ENCODE results near the gene PTTG2.

Gene PTTG2

GRCh38 chr4:37989398-37990260 is 29.4 kb downstream of the PTTG2 start:
- H3K4me3 ChIP-seq (ENCODE audit: low read length) = no peak overlapping the region
- H3K27me3 ChIP-seq (ENCODE audit: insufficient read depth, low read length) = no peaks in the 10 kb centered on the region
- no peaks in the 10 kb centered on the region for H3K9me3 ChIP-seq (ENCODE audit: insufficient read depth, low read depth, low read length)
- peaks cover 57% of the 10 kb centered on the region for H3K4me1 ChIP-seq (ENCODE audit: insufficient read depth, low read length)
- WGBS = 92% methylated on average over 8 of the region's 8 CpGs
- peak overlapping the region; percentile 65 for H3K27ac ChIP-seq (ENCODE audit: low read depth, low read length)
- peak overlapping the region; percentile 43; the same call in 1 of the 2 replicates for H3K9ac ChIP-seq (ENCODE audit: low read depth, low read length)
- no peaks in the 10 kb centered on the region for H3K36me3 ChIP-seq (ENCODE audit: insufficient read depth, low read length)

DNA sequence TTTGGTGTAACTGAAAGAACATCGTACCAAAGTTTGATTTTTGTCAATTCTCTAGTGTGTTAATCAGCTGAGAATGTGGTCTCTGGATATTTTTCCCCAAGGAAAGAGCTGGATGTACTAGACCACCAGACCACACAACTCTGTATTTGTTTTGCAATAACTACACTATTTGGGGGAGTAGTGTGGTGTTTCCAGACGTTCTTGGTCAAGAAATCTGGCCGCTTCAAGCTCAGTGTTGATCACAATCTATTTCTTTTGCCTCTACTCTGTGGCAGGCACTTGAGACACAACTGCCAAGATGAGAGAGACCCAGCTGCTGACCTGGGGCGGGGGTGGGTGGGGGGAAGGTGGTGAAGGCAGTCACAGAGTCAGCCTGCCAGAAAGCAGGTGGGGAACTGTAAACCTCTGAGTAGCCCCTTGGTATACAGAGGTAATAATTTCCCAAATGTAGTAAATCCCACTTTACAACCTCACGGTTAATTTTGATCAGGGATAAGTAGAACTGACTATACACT is 30.6 kb downstream of the PTTG2 start:
- Histone ChIP-seq H3K4me3 (ENCODE audit: low read length) (no peak overlapping the region), H3K9ac (ENCODE audit: low read depth, low read length) (no peak overlapping the region), H3K4me1 (ENCODE audit: insufficient read depth, low read length) (peaks cover 66% of the 10 kb centered on the region), H3K27ac (ENCODE audit: low read depth, low read length) (no peak overlapping the region), H3K9me3 (ENCODE audit: insufficient read depth, low read depth, low read length) (no peaks in the 10 kb centered on the region), H3K36me3 (ENCODE audit: insufficient read depth, low read length) (no peaks in the 10 kb centered on the region), H3K27me3 (ENCODE audit: insufficient read depth, low read length) (no peaks in the 10 kb centered on the region)
- WGBS = 80% methylated on average over 4 of the region's 5 CpGs

DNA sequence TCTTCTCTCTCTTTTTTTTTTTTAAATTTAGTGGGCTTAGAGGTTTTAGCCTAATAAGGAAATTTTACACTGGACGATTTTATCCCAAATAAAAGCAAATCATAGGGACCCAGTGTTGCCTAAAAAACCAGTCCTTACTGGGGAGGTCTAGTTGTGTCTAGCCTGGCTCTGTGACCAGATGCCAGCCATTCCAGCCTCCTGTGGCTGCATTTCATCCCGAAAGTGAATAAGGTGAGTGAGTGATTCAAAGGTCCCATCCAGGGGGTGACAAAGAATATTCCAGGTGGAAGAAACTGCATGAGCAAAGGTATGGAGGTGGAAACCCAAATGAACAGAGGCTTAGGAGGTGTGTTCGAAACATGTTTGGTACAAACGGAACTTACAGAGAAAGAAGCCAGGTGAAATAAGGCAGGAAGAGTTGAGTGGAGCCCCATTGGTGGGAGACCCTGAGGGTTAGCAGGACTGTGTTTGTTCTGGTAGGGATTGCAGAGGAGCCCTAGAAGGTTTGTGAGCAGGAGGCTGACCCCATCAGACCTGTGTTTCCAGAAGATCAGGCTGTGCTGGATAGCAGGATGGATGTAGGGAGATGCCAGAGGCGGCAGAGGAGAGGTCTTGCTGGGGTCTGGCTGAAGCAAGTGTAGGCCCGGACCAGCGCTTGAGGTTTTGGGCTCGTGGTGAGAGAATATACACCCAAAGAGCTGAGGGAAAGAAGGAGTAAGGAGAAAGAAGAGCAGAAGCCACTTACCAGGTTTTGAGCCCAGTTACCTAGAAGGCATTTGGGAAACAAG is 31.6 kb downstream of the PTTG2 start:
- Histone ChIP-seq H3K4me1 (ENCODE audit: insufficient read depth, low read length) (peaks cover 66% of the 10 kb centered on the region), H3K4me3 (ENCODE audit: low read length) (no peak overlapping the region), H3K9ac (ENCODE audit: low read depth, low read length) (no peak overlapping the region), H3K27me3 (ENCODE audit: insufficient read depth, low read length) (no peaks in the 10 kb centered on the region), H3K9me3 (ENCODE audit: insufficient read depth, low read depth, low read length) (no peaks in the 10 kb centered on the region), H3K36me3 (ENCODE audit: insufficient read depth, low read length) (no peaks in the 10 kb centered on the region), H3K27ac (ENCODE audit: low read depth, low read length) (no peak overlapping the region)
- 94% methylated on average over 8 of the region's 8 CpGs for WGBS

GRCh38 chr4:37993806-37994205 is 33.6 kb downstream of the PTTG2 start:
- 88% methylated on average over 10 of the region's 10 CpGs for WGBS
- Histone ChIP-seq H3K4me3 (ENCODE audit: low read length) (no peak overlapping the region), H3K9me3 (ENCODE audit: insufficient read depth, low read depth, low read length) (no peaks in the 10 kb centered on the region), H3K27ac (ENCODE audit: low read depth, low read length) (no peak overlapping the region), H3K4me1 (ENCODE audit: insufficient read depth, low read length) (peaks cover 50% of the 10 kb centered on the region), H3K9ac (ENCODE audit: low read depth, low read length) (no peak overlapping the region), H3K36me3 (ENCODE audit: insufficient read depth, low read length) (no peaks in the 10 kb centered on the region), H3K27me3 (ENCODE audit: insufficient read depth, low read length) (no peaks in the 10 kb centered on the region)

DNA sequence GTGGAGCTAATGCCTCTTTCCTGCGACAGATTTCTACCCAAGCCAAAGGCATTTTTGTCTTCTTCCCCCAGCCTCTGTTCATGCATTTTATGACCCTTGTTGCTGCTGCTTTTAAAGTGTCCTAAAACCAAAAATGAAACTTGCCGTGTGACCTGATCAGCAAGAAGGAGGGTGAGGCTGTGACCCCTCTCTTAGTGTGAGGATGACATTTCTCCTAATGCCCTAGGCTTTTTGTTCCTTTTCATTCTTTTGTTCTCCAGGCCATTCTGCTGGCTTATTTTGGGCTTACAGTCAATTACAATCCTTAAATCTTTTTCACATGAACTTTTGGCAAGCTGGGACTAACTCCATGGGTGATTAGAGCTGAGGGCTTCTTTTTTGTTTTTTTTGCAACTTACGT is 34.4 kb downstream of the PTTG2 start:
- H3K27me3 ChIP-seq (ENCODE audit: insufficient read depth, low read length) = no peaks in the 10 kb centered on the region
- H3K4me3 ChIP-seq (ENCODE audit: low read length) = no peak overlapping the region
- 0 out of 2 replicates have a peak overlapping the region, but pooled peaks have one; percentile 17 for H3K9ac ChIP-seq (ENCODE audit: low read depth, low read length)
- no peaks in the 10 kb centered on the region for H3K36me3 ChIP-seq (ENCODE audit: insufficient read depth, low read length)
- no peaks in the 10 kb centered on the region for H3K9me3 ChIP-seq (ENCODE audit: insufficient read depth, low read depth, low read length)
- WGBS = 77% methylated on average over 2 of the region's 3 CpGs
- H3K4me1 ChIP-seq (ENCODE audit: insufficient read depth, low read length) = peaks cover 42% of the 10 kb centered on the region
- no peak overlapping the region for H3K27ac ChIP-seq (ENCODE audit: low read depth, low read length)

- no peak overlapping the region for H3K27ac ChIP-seq (ENCODE audit: low read depth, low read length)
- H3K36me3 ChIP-seq (ENCODE audit: insufficient read depth, low read length) = no peaks in the 10 kb centered on the region
- WGBS = 92% methylated on average over 5 of the region's 5 CpGs
These were observed 35.2 kb downstream of the PTTG2 start for GRCh38 chr4:37995299-37995821.

GRCh38 chr4:37995981-37996775 is 36.0 kb downstream of the PTTG2 start:
- H3K9ac ChIP-seq (ENCODE audit: low read depth, low read length) = no peak overlapping the region
- H3K27me3 ChIP-seq (ENCODE audit: insufficient read depth, low read length) = no peaks in the 10 kb centered on the region
- no peaks in the 10 kb centered on the region for H3K36me3 ChIP-seq (ENCODE audit: insufficient read depth, low read length)
- WGBS = 97% methylated on average over 4 of the region's 7 CpGs
- H3K9me3 ChIP-seq (ENCODE audit: insufficient read depth, low read depth, low read length) = no peaks in the 10 kb centered on the region
- H3K27ac ChIP-seq (ENCODE audit: low read depth, low read length) = no peak overlapping the region
- H3K4me3 ChIP-seq (ENCODE audit: low read length) = no peak overlapping the region
- peaks cover 29% of the 10 kb centered on the region for H3K4me1 ChIP-seq (ENCODE audit: insufficient read depth, low read length)

More at GRCh38 chr4:37995299-37995821, 35.2 kb downstream of the PTTG2 start:
- Histone ChIP-seq H3K27me3 (ENCODE audit: insufficient read depth, low read length) (no peaks in the 10 kb centered on the region), H3K4me3 (ENCODE audit: low read length) (no peak overlapping the region), H3K9me3 (ENCODE audit: insufficient read depth, low read depth, low read length) (no peaks in the 10 kb centered on the region), H3K9ac (ENCODE audit: low read depth, low read length) (no peak overlapping the region), H3K4me1 (ENCODE audit: insufficient read depth, low read length) (peaks cover 34% of the 10 kb centered on the region)

- Histone ChIP-seq H3K27me3 (ENCODE audit: insufficient read depth, low read length) (no peaks in the 10 kb centered on the region), H3K27ac (ENCODE audit: low read depth, low read length) (no peak overlapping the region), H3K9me3 (ENCODE audit: insufficient read depth, low read depth, low read length) (no peaks in the 10 kb centered on the region), H3K4me1 (ENCODE audit: insufficient read depth, low read length) (peaks cover 40% of the 10 kb centered on the region), H3K9ac (ENCODE audit: low read depth, low read length) (no peak overlapping the region), H3K36me3 (ENCODE audit: insufficient read depth, low read length) (no peaks in the 10 kb centered on the region), H3K4me3 (ENCODE audit: low read length) (no peak overlapping the region)
- WGBS = 70% methylated on average over 9 of the region's 9 CpGs
These were observed 38.0 kb downstream of the PTTG2 start for GRCh38 chr4:37998226-37998625.

GRCh38 chr4:37999000-37999716 is 39.0 kb downstream of the PTTG2 start:
- WGBS = 94% methylated on average over 10 of the region's 12 CpGs
- Histone ChIP-seq H3K27ac (ENCODE audit: low read depth, low read length) (no peak overlapping the region), H3K4me1 (ENCODE audit: insufficient read depth, low read length) (peaks cover 43% of the 10 kb centered on the region)

GRCh38 chr4:37999965-38000364 is 39.8 kb downstream of the PTTG2 start:
- Histone ChIP-seq H3K4me3 (ENCODE audit: low read length) (no peak overlapping the region), H3K9me3 (ENCODE audit: insufficient read depth, low read depth, low read length) (no peaks in the 10 kb centered on the region), H3K36me3 (ENCODE audit: insufficient read depth, low read length) (no peaks in the 10 kb centered on the region), H3K27ac (ENCODE audit: low read depth, low read length) (no peak overlapping the region), H3K4me1 (ENCODE audit: insufficient read depth, low read length) (peaks cover 43% of the 10 kb centered on the region), H3K27me3 (ENCODE audit: insufficient read depth, low read length) (no peaks in the 10 kb centered on the region), H3K9ac (ENCODE audit: low read depth, low read length) (no peak overlapping the region)
- 95% methylated on average over 2 of the region's 3 CpGs for WGBS

More at GRCh38 chr4:37999000-37999716, 39.0 kb downstream of the PTTG2 start:
- Histone ChIP-seq H3K27me3 (ENCODE audit: insufficient read depth, low read length) (no peaks in the 10 kb centered on the region), H3K36me3 (ENCODE audit: insufficient read depth, low read length) (no peaks in the 10 kb centered on the region), H3K4me3 (ENCODE audit: low read length) (no peak overlapping the region), H3K9ac (ENCODE audit: low read depth, low read length) (no peak overlapping the region), H3K9me3 (ENCODE audit: insufficient read depth, low read depth, low read length) (no peaks in the 10 kb centered on the region)
